A204.1 (cell line): ENCODE data around the gene SLC6A3.
"Not testable (repeated sequence)": the region's sequence is repeated elsewhere in the genome, so short reads cannot be mapped to it uniquely, and the experiment has no call there.

Source experiments
- FAIRE-seq: peaks from 2 replicates; lab custom pipeline; 2012; peaks lifted over from hg19 to GRCh38; lab: Jason Lieb, UNC

Gene SLC6A3

DNA sequence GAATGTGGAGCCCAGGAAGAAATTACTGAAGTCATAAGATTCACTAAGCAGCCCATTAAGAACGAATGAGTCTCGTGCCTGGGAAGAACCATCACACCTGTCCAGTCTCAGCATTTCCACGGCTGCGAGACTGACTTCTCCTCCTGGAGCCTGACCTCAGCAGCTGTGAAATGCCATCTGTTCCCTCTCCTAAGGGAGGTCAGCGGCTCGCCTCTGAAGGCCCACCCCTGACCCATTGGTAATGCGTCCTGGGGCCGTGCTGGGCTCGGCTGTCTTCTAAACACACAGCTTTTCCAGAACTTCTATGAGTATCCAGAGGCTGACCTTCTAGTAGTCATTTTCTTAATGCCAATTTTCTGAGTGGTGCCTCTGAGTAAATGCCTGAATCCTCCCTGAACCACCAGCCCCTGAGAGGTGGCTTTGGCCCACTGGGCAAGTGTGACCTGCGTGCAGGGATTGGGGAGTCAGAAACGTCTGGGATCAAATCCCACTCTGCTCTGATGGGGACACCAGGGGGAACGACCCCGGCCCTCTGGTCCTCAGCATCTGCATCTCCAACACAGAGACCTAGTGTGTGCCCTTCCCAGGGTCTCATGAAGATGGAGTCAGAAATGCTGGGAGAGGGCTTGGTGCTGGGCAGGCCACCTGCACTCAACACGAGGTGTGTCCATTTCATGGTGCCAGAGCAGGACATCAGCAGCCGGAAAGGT lies 5.7 kb downstream of the SLC6A3 start:
- FAIRE-seq = no peak

DNA sequence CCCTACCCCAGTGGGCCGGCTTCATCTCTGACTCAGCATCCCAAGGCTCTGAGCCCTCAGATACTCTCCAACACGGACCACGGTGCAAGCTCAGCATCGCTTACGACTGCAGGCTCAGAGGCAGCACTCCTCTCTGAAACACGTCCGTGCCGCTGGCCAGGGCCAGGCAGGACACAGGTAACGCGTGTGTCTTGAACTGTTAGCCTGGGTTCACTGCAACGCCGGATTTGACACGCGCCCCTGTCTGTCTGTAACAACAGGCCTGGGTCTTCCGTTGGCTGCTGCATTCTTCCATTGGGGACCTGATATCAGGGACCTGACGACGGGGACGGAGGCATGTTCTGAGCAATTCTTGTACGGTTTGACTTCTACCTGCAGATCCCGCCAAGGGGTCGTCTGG lies 6.4 kb downstream of the SLC6A3 start:
- no peak for FAIRE-seq

DNA sequence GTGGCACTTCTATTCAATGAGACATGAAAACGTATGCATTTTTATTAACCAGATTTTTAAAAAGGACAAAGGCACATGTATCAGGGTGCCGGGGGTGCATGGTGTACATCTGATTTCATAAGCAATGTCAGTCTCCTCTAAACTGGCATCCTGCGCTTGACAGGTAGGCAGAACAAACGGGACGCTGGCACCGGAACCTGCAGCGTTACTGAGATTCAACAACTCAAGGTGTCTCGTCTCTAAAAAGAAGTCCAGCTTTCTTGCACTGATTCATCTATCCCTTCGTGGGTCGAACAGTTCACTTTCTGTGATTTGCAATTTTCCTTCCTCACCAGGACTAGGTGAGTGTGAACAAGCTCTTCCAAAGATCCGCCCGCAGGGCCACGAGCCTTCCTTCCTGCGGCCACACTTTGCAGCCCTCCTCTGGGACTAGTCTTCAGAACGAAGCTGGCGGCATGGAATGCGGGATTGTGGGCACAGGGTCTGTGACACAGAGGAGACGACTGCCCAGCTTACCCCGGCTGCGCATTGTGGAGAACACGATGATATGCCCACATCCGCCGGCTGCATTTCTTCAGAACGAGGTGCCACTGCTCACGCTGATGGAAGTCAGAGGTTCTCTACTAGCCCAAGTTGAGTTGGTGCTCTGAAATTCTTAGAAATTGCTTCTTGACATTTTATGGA lies 7.2 kb downstream of the SLC6A3 start:
- no peak for FAIRE-seq

DNA sequence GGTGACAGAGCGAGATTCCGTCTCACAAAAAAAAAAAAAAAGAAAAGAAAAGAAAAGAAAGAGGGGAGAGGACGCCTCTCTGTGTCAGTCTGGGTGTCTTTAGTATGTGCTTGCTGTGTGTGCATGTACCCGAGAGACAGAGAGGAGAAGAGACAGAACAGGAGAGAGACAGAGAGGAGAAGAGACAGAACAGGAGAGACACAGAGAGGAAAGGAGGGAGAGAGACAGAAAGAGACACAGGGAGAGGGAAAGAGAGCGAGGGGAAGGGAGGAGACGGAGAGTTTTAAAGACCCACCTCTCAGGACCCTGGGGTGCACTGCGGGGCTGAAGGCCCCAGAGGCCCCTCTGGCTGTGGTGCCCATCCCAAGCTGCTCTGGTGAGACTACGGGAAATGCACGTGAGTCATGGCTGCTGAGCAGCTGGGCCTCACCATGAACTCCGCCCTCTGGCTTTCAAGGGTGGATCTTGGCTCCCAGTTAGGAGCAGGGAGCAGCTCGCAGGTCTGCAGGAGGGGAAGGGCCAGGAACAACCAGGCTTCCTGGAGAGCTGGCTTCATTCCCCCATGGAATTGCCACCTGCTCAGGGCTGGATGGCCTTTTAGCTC lies 7.9 kb downstream of the SLC6A3 start:
- no peak for FAIRE-seq

DNA sequence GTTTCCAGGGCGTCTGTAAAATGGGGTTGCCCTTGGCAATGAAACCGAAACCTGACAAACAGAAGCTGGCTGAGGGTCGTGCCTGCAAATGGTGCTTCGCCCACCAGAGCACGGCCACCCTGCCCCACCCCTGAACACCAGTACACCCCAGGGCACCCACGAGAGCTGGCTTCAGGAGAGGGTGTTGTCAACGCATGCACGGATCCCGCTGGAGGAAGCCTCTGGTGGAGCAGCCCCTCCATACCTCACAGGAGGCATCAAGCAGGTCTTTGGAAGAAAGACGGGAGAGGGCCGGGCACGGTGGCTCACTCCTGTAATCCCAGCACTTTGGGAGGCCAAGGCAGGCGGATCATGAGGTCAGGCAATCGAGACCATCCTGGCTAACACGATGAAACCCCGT lies 8.6 kb downstream of the SLC6A3 start:
- FAIRE-seq = no peak

DNA sequence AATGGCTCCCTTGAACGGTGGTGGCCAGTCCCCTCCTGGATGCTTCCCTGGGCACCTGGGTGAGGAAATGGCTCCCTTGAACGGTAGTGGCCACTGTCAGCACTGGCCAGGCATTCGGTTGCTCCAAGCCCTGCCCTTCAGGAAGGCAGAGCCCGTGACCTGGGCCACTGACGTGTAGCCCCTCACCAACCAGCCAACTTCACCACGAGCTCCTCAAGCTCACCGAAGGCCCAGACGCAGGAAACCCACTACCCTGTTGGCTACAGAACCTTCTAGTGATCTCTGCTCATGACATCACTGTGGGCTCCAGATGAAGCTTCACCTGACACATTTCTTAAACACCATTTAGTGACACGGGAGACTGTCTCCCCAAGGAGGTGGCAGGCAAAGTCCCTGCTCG lies 9.2 kb downstream of the SLC6A3 start:
- FAIRE-seq = no peak

DNA sequence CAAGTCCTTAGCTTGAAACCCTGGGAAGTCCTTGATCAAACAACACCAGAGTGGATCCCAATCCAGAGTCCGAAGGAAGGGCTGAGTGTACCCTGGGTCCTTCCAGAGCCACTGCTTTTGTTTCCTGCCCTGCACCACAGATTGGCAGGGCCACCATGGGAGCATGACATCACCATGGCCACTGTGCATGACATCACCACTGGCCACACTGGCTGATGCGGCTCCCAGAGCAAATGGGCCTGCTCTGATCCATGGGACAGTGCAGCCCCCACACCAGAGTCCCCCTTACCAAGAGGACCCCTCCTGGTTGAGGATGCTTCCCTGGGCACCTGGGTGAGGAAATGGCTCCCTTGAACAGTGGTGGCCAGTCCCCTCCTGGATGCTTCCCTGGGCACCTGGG lies 9.9 kb downstream of the SLC6A3 start:
- FAIRE-seq = no peak

DNA sequence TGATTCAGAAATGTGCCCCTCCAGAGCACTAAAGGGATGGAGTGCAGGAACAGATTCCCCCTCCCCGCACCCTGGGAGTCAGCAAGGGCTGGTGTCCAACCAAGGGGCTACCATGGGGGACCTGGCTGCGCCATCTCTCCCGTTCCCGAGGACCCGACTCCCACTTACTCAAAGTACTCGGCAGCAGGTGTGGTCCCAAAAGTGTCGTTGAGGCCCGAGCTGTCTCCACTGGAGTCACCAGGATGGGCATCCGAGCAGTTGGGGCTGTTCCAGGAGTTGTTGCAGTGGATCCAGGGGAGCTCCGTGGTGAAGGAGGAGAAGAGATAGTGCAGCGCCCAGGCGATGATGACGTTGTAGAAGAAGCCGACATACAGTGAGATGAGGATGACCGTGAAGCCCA lies 12.9 kb downstream of the SLC6A3 start:
- no peak for FAIRE-seq

DNA sequence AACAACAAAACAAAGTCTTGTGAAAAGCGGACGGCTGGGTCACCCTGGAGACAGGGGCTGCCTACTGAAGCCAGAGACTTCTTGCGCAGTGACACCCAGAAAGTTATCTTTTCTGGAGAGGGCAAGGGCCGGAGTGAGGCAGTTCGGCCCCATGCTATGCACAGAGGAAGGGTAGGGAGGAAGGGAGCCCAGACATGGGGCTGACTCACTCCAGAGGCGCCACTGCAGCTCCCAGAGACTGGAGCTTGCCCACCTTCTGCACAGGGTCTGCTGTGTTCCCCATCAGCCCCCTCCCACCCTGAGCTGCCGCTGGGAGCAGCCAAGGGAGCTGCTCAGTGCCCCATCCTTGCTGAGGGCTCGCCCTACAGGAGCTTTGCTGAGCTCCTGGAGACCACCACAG lies 13.3 kb downstream of the SLC6A3 start:
- no peak for FAIRE-seq

DNA sequence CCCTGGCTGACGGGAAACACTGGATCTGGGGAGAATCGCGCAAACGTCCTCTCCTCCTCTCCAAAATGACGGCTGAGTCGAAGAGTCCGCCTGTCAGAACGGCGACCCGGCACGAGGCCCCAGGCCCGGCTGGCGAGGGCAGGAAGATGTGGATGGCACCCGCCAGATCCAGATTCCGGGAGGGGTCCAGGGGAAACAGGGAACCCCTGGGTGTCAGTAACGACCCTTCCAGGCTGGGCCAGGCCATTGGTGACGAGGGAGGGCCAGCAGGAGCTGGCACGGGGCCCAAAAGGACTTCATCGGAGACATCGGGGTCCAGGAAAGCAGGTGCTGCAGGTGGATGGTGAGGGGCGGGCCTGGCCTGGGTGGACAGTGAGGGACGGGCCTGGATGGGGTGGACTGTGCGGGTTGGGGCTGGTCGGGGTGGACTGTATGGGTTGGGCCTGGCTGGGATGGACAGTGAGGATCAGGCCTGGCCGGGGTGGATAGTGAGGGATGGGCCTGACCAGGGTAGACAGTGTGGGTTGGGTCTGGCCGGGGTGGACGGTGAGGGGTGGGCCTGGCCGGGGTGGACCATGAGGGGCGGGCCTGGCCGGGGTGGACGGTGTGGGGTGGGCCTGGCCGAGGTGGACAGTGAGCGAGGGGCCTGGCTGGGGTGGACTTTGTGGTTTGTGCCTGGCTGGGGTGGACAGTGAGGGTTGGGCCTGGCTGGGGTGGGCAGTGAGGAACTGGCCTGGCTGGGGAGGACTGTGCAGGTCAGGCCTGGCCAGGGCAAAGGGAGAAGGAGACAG lies 14.0 kb downstream of the SLC6A3 start:
- FAIRE-seq = no peak

DNA sequence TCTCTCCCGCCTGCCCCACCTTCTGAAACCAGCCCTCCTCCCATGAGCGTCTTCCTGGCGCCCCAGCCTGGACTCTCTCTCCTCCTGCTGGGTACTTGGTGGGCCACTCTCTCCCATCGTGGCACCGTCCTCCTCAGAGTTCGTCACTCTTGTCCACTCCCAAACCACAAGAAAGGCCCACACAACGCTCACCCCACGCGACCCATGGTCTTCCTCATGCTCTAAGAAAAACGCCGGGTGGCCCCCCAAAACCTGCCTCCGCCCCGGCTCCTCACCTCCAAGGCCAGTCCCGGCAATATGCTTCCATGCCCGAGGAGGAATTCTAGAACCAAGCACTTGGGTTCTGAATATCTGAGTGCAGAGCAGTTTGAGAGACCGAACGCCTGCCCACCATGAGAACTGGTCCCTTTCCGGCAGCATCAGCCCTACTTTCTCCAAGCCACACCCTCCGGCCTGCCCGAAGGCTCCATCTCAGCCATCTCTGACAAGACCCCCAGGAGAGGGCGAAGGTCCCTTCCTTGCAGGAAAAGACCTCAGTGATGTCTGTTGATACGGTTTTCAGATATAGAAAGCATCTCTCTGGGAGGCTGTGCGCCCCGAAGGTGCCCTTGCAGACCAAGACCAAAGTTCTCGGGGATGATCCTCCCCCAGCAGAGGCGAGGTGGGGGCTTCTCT lies 15.0 kb downstream of the SLC6A3 start:
- no peak for FAIRE-seq

DNA sequence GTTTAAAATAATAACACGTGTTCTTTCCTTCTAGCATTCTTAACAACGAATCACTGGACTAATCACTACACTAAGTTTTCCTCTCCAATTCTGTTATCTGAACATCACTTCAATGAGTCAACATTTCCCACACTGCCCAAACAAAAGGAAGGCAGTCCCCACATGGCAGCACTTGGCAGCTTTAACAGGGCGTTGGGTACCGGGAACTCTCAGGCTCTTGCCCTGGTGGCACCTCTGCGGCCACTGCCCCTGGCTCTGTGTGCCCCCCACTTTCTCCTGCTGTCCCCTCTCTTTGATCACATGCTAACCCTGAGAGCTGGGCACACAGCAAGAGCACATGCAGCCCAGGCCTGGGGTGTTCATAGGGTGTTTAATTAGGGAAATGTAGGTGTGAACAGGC lies 15.7 kb downstream of the SLC6A3 start:
- no peak for FAIRE-seq

DNA sequence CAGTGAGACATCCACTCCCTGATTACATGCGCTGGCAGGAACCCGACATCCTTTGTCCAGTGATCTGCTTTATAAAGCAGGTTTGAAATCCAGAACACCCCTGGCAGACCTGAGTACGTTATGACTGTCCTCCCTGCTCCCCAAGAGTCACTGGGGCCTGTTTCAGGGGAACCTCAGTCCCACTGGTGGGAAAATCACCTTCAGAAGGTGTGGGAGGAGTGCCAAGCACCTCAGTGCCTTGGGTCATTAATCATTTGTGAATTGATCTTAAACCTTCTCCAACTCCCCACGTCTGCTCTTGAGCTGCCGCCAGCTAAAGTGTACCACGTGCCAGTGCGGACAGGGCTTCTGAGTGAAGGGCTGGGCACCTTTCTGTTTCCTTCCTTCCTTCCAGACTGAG lies 16.2 kb downstream of the SLC6A3 start:
- no peak for FAIRE-seq

DNA sequence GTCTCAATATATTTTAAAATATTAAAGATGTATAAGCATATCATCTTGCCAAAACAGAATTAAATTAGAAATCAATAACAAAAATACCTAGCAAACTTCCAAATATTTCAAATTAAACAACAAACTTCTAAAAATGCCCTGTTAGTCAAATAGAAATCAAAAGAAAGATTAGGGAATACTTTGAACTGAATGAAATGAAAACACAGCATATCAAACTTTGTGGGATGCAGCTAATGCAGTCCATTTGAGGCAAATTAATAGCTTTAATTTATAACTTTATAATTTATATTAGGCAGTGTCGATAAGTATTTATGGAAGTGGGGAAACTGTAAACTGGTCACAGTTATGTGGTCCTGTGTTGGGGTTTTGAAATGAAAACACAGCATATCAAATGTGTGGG lies 17.1 kb downstream of the SLC6A3 start:
- no peak for FAIRE-seq

DNA sequence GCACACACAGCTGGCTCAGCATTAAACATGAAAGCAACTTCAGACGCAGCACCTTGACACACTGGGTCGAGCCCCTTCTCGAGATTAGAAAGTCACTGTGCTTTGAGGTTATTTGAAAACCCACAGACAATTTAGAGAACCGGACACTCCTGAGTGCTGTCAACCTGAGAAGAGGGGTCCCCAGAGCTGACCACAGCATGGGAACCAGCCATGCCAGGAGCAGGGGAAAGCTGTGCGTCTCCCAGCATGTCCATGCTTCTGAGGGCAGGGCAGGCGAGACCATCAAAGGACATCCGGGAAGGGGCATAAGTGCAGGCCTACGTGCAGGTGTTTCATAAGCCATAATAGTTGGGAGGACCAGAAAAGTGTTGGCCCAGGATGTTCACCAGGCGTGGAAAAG lies 20.5 kb downstream of the SLC6A3 start:
- no peak for FAIRE-seq

DNA sequence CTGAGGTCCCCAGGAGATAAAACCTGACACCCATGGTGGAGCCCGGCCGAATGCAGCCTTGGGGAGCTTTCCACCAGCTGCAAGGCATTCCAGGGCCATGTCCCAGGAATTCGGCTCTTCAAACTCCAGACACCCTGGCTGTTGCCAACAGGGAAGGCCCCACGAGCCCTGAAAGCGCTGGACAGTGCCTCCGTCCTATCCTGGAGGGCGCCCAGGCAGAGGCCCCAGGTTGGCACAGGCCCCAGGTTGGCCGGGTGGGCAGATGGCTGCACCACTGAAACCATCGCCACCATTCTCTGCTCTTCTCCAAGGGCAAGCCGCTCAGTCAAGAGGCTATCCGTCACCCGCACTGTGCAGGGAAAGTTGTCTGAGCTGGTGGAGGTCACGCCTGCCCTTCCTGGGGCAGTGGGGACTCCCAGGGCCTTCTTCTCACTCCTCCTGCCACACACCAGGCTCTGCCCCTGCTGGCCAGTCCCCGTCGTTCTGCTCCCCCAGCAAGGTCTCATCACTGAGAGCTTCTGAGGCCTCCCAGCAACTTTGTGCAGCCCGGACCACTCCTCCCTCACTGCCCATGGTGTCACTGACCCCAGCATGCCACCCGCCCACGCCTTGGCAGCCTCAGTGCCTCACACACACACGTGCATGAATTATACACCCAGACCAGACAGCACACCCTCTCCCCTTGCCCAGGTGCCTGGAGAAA lies 21.2 kb downstream of the SLC6A3 start:
- no peak for FAIRE-seq

DNA sequence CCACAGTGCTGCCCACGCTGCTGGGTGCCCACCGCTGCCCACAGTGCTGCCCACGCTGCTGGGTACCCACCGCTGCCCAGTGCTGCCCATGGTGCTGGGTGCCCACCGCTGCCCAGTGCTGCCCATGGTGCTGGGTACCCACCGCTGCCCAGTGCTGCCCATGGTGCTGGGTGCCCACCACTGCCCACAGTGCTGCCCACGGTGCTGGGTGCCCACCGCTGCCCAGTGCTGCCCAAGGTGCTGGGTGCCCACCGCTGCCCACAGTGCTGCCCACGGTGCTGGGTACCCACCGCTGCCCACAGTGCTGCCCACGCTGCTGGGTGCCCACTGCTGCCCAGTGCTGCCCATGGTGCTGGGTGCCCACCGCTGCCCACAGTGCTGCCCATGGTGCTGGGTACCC lies 22.7 kb downstream of the SLC6A3 start:
- not testable (repeated sequence) for FAIRE-seq

DNA sequence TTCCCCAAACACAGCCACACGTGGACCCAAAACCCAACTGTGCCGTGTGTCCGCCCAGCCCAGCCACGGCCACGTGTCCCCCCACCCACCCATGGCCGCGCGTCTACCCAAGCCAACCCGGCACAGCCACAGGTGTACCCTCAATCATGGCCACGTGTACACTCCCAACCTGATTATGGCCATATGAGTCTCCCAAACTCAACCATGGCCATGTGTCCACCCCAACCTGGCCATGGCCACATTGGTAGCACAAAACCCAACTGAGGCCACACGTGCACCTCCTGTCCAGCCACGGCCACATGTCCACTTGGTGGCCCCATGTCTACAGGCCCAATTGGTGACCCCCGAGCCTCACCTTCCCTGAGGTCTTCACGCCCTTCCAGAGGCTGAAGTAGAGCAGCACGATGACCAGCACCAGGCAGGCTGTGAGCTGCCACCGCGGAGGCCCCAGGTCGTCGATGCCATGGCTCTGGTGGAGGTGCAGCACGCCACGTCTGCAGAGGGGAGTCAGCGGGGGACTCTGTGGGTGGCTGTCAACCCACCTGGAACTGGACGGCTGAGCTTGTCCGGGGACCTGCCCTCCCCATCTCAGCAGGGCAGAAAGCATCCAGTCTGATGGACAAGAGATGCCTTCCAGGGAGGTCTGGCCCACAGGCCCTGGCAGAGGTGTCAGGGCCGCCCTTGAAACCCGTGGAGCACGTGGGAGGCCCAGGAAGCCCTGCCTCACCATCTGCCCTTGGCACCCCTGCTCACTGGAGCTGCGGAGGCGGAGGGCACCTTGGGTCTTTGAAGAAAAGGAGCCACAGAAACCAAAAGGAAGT lies 23.5 kb downstream of the SLC6A3 start:
- no peak for FAIRE-seq

DNA sequence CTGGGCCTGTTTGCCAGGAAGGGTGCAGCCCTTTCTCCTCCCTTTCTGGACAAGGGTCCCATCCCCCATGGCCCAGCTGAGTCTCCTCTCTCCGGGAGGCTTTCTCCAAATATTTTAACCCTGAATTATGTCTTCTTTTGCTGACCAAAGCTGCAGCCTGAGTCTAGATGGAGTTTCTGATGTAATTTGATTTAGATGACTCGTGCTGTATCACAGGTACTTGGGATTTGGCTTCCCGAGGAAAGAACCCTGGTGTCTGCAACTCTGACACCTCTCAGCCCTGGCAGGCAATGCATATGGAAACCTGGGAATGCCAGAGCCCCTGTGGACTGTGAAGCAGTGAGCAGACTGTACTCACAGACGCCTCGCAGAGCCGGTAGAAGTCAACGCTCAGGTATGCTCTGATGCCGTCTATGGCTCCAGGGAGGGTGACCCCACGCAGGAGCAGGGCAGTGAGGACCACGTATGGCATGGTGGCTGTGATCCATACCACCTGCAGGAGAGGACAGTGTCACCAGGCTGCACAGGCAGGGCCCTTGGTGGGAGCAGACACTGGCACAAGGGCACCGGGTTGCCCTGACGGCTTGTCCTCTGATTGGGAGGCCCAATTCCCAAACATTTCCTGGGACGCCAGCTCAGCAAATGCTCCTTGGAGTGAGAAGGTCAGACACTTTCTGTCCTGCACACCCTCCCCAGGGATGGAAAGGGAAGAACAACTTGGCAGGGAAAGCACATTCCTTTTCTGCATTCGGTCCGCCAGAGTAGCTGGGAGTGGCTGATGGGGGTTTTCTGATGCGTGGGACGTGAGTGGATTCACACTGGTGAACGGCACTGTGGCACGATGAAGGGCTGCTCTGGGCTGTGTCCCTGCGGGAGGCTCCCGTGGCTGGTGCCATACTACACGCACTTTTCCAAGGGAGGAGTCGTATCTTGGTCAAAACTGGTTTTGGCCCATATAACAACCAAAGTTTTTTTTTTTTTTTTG lies 24.7 kb downstream of the SLC6A3 start:
- no peak for FAIRE-seq
